Panc1 (cell line): Measurements from ENCODE around the gene ELL2. TPM values are rescaled to one million over a fixed set of nuclear protein-coding genes. Genes with fewer than 3 reads are reported as not detected.

ENCODE experiments used
- ATAC-seq: fragments of 200-7000 bp; cut with Tn5 transposase; 2 replicates; pipeline ENCODE4 v1.9.1; 2020; ENCODE audit warnings: mild to moderate bottlenecking, moderate library complexity
- BruUV-seq: library from RNA; stranded (reverse); fragments of 400-500 nt; replicated peaks from 2 replicates; lab custom pipeline; 2021; lab: Mats Ljungman, UMichigan
- CTCF ChIA-PET: fragments of 300-600 bp; sonication (Branson Sonifier 250); formaldehyde crosslinking; loops from one replicate; lab custom pipeline; 2022; ENCODE audit warnings: antibody characterized with exemption; lab: Charles Lee
- POLR2A ChIA-PET: fragments of 300-600 bp; sonication (Branson Sonifier 250); formaldehyde crosslinking; loops from one replicate; lab custom pipeline; 2022; ENCODE audit warnings: antibody characterized with exemption; lab: Charles Lee
- DNase-seq: peaks from one replicate; pipeline ENCODE4 v3.0.0-alpha.2; 2010; ENCODE audit warnings: low read depth, low spot score
- H3K27ac ChIP-seq: 2 replicates; pipeline ENCODE4 v1.5.1; 2011; ENCODE audit warnings: mild to moderate bottlenecking, low read length, inconsistent platforms
- H3K27me3 ChIP-seq: fragments of 200-500 bp; sonication (Bioruptor generic); 2 replicates; pipeline ENCODE4 v1.6.0; 2014; ENCODE audit warnings: low read length, inconsistent platforms; ENCODE audit not compliant: control insufficient read depth, insufficient read depth
- H3K36me3 ChIP-seq: fragments of 200-500 bp; sonication (Bioruptor generic); 2 replicates; pipeline ENCODE4 v1.5.1; 2014; ENCODE audit warnings: inconsistent platforms, mild to moderate bottlenecking, low read length, moderate library complexity; ENCODE audit not compliant: control insufficient read depth, insufficient read depth
- H3K4me1 ChIP-seq: 2 replicates; pipeline ENCODE4 v1.5.1; 2011; ENCODE audit warnings: inconsistent platforms, mild to moderate bottlenecking, low read length, moderate library complexity; ENCODE audit not compliant: control insufficient read depth, insufficient read depth
- H3K4me3 ChIP-seq, 2 experiments: 2 replicates each; pipeline ENCODE4 v1.5.1; 2011 to 2012; ENCODE audit warnings: low read depth in 2 of 2, low read length in 2 of 2, mild to moderate bottlenecking in 2 of 2, inconsistent platforms in 1 of 2, moderate library complexity in 1 of 2
- H3K9me3 ChIP-seq: fragments of 200-500 bp; sonication (Bioruptor generic); 2 replicates; pipeline ENCODE4 v1.5.1; 2014; ENCODE audit warnings: low read depth, mild to moderate bottlenecking, inconsistent platforms, low read length, moderate library complexity; ENCODE audit not compliant: control insufficient read depth, insufficient read depth
- CTCF ChIP-seq: fragments of 450-650 bp; IDR thresholded peaks from 2 replicates; pipeline ENCODE4 v1.5.1; 2017; ENCODE audit warnings: mild to moderate bottlenecking
- POLR2AphosphoS5 ChIP-seq: IDR thresholded peaks from 2 replicates; pipeline ENCODE4 v1.6.1; 2012; ENCODE audit warnings: mild to moderate bottlenecking, low read depth, low read length, moderate library complexity
- REST ChIP-seq, 2 experiments: IDR thresholded peaks; 2 replicates each; pipeline ENCODE4 v1.6.1; 2011 to 2012; ENCODE audit warnings: low read depth in 2 of 2, control low read depth in 1 of 2, low read length in 1 of 2, mild to moderate bottlenecking in 1 of 2, moderate library complexity in 1 of 2; ENCODE audit not compliant: insufficient read depth in 1 of 2
- SIN3A ChIP-seq: IDR thresholded peaks from 2 replicates; pipeline ENCODE4 v1.6.1; 2012; ENCODE audit warnings: low read depth, mild to moderate bottlenecking, low read length, moderate library complexity, borderline replicate concordance; ENCODE audit not compliant: insufficient read depth
- TCF7L2 ChIP-seq: IDR thresholded peaks from 2 replicates; pipeline ENCODE4 v1.6.1; 2011; ENCODE audit warnings: mild to moderate bottlenecking, low read depth, low read length, inconsistent platforms
- in situ Hi-C: cut with HindIII; loops from 2 replicates; pipeline ENCODE4 v1.10.0; 2016; ENCODE audit warnings: low sequenced_read_pairs, low pct_unique_long_range_greater_than_20kb
- intact Hi-C: fragments of 100-400 bp; cut with micrococcal nuclease; formaldehyde crosslinking; loops from one replicate; pipeline ENCODE4 v1.10.0; 2022; ENCODE audit not compliant: unreplicated experiment
- total RNA-seq: library from RNA; stranded (reverse); gene quantifications from one replicate; pipeline ENCODE4 v1.2.1, GENCODE V29; 2021; ENCODE audit not compliant: unreplicated experiment

Gene ELL2
- total RNA-seq, 1 experiment from 2014 or later, result 68.5 TPM

GRCh38 chr5:95966005-95966404, 4.4 kb upstream of the ELL2 start:
- Histone ChIP-seq H3K9me3 (no peaks in the 10 kb centered on the region), H3K4me3 (no peak overlapping the region), H3K27ac (no peak overlapping the region), H3K36me3 (no peaks in the 10 kb centered on the region), H3K27me3 (no peaks in the 10 kb centered on the region), H3K4me1 (no peaks in the 10 kb centered on the region; the same call in none of the 2 replicates)
- no TSS peak for BruUV-seq
- TF ChIP-seq POLR2AphosphoS5 (no peak), CTCF (no peak), TCF7L2 (no peak), REST (IDR thresholded peaks at IDR 0.05; ENCODE audit: insufficient read depth in 1 of 2, low read depth in 2 of 2, low read length in 1 of 2) (no peak), SIN3A (no peak)
- CTCF ChIA-PET, result no interaction called here
- POLR2A ChIA-PET, result no interaction called here
- intact Hi-C loops (loop anchor here (10.0 kb wide), 1 partner anchor 199 kb away; no protein-coding TSS in a partner anchor), in situ Hi-C loops (no loop called here)
- no peak for ATAC-seq
- DNase-seq, result no peak

GRCh38 chr5:95963650-95964410, 2.2 kb upstream of the ELL2 start:
- in situ Hi-C loops, result no loop called here
- BruUV-seq, result no TSS peak
- CTCF ChIA-PET, result no interaction called here

More at GRCh38 chr5:95963650-95964410, 2.2 kb upstream of the ELL2 start:
- DNase-seq (no peak), ATAC-seq (no peak)
- no peaks in the 10 kb centered on the region for H3K9me3 ChIP-seq
- H3K4me1 ChIP-seq, result peaks cover 8% of the 10 kb centered on the region
- TF ChIP-seq CTCF (no peak), SIN3A (no peak), REST (IDR thresholded peaks at IDR 0.05; ENCODE audit: insufficient read depth in 1 of 2, low read depth in 2 of 2, low read length in 1 of 2) (no peak), TCF7L2 (no peak), POLR2AphosphoS5 (no peak)
- peak overlapping the region; percentile 93; the same call in 1 of the 2 replicates for H3K27ac ChIP-seq
- POLR2A ChIA-PET, result interaction anchor here (0.6 kb wide), 1 partner anchor 47 kb away, joined by 3 read pairs; no protein-coding TSS in a partner anchor
- H3K4me3 ChIP-seq, result no peak overlapping the region
- no peaks in the 10 kb centered on the region for H3K36me3 ChIP-seq
- no peaks in the 10 kb centered on the region for H3K27me3 ChIP-seq
- intact Hi-C loops, result loop anchor here (10.0 kb wide), 1 partner anchor 201 kb away; no protein-coding TSS in a partner anchor
